Measurements from ENCODE around the gene DOK6.
"Not testable (repeated sequence)": the region's sequence is repeated elsewhere in the genome, so short reads cannot be mapped to it uniquely, and the experiment has no call there.

The DOK6 gene

DNA sequence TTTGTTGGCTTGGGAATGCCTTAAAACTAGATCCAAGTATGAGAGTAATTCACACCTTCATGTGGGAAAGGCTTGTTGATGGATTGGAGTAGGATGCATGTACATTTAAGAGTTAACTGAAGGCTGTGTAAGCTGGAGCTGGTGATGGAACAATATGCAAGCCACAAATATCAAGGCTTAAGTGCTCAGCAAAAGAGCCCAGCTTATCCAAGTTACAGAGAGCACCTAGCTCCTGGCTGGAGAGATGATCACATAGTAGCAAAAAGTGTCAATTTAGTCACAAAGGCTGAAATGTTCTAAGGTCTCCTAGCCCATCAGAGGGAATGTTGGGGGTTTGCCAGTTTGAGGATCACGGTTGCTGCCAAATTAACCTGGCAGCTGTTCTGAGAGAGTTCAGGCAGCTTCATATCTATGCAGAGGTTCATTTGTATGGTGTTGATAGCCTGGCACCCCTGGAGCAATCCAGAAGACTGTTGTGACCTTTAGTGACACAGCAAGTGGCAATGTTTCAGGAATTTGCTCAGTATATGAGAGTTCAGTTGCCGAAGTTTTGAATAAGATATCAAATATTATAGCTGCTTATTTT, 228.2 kb downstream of the DOK6 start:
- DNase-seq: peak; percentile 79

DNA sequence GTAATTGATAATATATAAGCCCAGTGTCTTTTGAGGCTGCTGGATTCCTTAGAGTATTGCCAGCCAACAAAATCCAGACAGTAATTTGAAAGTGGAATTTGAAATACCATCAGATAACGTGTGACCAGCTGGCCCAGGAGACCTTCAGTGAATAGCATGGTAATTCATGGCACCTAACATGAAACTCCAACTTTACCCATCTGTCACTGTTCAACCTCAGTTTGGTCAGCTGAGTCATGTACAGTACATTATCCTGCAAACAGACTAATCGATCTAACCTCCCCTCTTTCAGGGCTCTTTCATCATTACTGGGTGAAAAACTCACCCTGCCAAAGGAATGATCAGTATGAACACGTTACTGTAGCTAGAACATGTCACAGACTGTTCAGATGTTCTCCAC, 230.6 kb downstream of the DOK6 start:
- peak; percentile 52 for DNase-seq

DNA sequence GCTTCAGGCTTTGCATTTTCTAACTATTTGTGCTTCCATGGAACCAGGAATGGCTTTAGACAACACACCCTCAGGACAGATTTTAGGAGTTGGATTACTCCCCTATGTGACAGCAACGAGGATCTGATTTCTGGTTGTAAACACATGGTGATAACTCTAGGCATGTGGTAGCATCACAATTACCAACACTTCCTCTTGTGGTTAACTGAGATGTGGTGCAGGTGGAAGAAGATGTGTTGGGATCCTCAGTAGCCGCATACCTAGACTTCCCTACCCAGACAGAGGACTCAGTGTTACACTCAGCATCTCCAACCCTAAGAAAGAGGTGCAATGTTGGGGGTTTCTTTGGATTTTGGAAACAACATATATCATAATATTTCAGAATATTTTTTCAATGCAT, 234.8 kb downstream of the DOK6 start:
- peak; percentile 84 for DNase-seq

DNA sequence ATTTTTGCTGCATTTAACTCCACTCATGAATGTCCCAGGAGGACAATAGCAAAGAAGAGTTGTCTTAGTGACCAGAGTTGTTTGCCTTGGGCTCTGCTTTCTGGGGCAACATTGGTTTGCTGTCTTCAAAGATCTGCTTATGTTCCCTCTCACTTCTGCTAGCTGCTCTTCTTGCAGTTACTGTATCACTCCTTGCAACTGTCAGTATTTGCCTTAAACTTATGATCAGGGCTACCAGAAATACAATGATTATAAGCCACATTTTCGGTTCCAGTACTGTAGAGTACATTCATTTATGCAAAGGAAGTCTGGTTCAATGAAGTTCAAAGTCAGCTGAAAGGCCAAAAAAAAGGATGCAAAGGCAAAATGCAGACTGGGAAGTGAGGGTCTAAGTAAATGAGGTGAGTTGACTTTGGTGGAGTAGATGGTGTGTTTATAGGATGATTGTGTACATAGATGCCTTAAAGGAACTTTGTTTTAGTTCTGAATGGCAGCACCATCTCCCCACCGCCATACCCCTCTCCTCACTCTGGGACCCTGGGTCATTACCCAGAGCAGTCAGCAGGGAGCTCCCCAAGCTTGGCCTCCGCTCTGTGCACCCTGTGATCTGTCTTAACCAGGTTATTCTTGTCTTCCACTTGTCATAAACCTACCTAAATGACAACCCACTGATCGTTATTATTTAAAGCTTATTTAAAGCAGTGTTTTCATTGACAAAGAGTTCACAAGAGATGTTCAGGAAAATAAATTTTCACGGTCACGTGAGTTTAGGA, 236.0 kb downstream of the DOK6 start:
- peak; percentile 78 for DNase-seq

DNA sequence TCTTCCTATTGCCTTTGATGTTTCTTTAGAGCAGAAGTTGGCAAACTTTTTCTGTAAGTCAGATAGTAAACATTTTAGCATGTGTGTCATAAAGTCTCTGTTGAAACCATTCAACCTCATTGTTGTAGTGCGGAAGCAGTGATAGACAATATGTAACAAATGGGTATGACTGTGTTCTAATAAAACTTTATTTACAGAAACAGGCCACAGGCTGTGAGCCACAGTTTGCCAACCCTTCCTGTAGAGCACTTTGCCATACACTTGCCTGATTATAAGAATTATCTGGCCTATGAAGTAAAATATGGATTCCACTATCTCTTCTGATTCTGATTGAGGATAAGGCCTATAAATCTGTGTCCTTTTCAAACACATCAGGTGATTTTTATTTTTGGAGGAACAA, 237.4 kb downstream of the DOK6 start:
- DNase-seq: peak; percentile 62

DNA sequence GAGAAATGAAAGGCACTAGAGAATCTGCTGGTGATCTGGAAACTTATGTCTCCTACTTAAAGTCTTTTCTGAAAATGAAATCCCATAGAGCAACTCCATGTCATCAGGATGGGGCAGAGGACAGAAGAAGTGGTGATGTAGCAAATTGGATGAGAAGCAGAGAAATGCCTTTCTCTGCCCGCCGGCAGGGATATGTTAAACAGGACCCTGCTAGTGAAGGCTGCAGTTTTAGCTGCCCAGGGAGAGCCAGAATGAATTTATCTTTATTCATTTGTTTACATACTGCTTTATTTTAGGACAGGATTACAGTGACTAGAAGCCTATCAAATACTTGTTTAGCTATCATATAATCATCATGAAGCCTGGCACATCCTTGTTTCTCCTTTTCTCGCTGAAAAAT, 247.0 kb downstream of the DOK6 start:
- DNase-seq: peak; percentile 70

DNA sequence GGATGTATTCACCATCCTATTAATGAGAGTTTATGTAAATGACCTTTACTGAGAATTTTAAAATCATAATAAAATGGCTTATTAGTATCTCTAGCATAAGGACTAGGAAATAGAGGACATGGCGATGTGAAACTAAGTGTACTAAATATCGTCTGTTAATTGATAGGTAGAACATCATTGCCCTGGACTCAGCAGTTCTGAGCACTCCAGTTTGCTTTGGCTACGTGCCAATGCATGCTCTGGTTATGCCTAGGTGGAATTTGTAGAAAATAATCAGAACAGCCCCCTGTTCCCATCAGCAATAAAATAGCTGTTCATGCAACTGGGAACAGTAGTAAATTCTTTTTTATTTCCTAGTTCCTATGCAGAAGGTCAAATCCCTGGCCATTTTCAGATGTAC, 247.8 kb downstream of the DOK6 start:
- DNase-seq: peak; percentile 93

DNA sequence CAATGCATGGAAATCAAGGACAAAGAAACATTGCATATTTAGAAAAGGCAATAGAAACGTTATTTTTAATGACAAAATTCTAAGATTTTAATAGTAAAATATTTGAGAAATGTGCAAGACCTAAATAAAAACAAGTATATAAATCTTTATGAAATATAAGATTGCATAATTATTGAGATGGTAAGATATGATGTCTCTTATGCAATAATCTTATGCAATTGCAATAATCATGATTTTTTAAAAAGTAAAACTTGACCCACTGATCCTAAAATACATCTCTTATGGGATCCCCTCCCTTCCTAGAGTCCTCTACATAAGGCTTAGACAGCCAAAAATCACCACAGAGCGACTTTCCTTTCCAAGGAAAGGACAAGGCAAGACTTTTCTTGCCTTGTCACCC, 249.0 kb downstream of the DOK6 start:
- no peak for DNase-seq

DNA sequence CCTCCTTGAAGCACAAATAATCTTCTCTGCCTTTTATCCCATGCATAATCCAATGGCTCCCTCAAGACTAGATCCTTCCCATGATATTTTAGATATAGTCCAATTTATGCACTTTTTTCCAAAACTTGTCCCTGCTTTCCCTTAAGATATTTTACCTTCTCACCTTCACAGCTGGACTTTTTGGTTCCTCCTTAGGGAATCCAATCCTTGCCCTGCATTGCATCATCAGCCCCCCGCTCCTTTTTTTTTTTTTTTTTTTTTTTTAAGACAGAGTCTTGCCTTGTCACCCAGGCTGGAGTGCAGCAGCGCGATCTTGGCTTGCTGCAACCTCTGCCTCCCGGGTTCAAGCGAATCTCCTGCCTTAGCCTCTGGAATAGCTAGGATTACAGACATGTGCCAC, 250.6 kb downstream of the DOK6 start:
- no peak for DNase-seq

DNA sequence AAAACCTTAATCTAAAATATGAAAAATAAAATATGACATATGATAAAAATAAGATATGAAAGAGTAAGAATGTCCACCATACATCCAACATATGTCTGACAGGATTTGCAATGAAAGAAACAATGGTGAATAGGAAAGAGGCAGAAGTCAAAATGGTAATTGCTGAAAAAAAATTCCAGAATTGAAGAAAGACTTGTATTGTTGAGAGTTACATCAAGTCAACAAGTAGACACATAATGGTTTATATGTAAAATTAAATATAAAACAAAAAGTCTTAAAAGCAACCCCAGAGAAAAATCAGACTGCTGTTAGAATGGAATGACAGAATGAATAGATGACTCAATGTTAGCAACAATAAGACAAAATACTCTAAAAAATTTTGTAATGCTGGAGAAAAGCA, 255.1 kb downstream of the DOK6 start:
- DNase-seq: no peak

DNA sequence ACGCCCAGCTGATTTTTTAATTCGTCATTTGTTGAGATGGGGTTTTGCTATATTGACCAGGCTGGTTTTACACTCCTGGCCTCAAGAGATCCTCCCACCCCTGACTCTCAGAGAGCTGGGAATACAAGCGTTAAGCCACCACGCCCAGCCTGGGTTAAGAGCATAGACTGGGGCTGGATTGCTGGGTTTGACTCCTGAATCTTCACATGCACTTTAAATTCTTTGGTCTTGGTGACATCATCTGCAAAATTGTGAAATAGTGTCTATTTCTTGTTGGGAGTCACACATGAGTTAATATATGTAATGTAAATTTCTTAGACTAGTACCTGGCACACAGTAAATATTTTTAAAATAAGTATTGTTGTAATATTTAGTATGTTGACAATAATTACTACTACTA, 257.4 kb downstream of the DOK6 start:
- no peak for DNase-seq

DNA sequence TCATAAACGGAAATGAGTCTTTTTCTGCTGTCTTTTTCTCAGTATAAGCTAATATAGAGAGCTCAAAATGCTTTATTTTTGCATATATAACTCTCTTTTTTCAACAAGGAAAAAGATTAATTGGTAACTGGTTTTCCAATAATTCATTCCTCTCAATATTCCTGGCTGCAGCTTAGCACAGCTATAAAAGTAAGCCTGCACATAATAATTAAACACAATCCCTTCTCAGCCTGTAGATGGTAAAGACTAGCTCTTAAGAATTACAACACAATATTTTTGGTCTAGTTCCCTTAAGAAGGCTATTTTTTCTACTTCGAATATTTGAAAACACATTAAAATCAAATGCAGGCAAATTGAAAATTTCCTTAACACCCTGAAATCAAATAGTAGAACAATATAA, 258.0 kb downstream of the DOK6 start:
- no peak for DNase-seq

DNA sequence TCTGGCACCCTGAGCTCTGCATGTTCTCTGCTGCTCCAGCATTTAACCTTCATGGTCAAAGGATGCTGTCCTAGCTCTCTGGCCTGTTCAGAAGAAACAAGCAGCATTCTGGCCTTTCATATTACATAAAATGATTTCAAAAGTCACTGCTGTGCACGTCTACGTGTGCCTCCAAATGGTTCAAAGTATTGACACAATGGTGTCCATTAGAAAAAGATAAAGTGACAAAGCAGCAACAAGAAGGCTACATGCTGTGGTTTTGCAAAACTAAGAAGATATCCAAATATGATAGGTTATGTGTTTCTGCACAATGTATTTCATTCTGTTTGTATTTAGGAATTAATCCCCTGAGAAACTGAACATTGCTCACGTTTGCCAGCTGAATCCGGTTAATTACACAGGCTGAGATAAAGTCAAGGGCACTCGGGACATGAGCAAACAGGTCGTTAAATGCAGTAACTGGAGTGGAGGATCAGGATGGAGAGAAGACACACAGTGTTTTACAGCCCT, 258.5 kb downstream of the DOK6 start:
- no peak for DNase-seq

DNA sequence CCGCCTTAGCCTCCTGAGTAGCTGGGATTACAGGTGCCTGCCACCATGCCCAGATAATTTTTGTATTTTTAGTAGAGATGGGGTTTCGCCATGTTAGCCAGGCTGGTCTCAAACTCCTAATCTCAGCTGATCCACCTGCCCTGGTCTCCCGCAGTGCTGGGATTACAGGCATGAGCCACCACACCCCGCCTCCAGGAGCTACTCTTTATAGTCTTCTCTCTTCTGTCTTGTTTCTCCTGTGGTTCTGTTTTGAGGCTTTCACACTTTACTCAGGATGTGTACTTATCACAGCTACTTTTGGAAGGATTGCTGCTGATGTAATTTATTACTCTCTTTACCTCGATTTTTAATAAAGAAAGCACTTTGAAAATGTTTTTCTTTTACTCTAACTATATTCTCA, 261.4 kb downstream of the DOK6 start:
- DNase-seq: not testable (repeated sequence)

DNA sequence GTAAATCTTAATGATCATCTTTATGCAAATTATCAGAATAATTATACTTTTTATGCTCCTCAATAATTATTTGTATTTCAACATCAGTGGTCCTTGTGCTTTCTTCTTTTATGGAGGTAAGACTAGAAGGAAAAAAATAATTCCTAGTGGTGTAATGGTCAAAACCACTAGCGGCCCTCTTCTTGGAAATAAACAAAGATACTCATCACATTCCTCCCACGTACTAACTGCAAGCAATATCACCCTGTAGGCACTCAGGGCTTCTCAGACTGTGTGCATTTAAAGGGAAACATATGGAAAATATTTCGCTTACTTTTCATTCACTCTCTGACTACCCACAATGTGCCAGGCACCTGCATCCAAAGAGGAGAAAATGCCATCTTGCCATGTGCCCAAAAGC, 263.7 kb downstream of the DOK6 start:
- no peak for DNase-seq

DNA sequence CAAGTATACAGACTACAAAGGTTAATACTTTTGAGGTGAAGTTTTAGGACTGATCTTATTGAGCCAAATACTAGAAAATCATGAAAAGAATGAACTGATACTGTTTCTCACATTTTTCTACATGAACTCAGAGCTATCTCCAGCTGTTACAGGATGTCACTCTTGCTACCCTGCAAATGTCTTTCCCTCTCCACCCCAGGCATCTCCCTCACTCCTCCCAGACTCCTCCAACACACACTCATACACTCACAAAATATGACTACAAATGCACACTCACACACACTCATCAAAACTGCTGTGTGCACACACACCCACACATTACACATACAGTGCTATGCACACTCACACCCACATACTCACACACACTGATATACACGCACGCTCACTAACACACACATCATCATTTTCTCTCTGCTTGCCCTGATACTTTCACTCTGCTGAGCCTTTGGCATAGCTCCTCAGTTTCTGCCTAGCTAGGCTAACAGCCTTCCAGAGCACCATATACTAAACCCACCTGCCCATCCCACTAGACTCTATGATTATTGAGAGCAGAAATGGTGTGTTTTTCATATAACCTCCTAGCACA, 273.7 kb downstream of the DOK6 start:
- no peak for DNase-seq

DNA sequence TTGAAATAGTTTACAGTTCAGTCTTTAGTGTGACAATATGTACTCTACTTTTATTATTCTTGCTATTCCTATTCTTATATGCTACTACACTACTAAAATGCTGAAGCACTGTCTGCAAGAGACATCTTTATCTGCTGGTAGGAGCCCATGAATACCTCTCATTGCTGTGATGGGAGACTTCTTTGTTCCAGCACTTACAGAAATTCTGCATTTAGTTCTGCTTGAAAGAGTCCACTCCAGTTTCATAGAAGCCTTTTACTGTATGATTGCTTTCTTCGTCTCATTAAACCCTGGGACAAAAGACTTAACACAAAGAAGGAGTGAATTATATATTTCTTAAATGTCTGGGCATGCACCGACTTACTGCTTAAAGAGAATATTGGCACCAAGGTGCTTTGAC, 274.3 kb downstream of the DOK6 start:
- DNase-seq: no peak

DNA sequence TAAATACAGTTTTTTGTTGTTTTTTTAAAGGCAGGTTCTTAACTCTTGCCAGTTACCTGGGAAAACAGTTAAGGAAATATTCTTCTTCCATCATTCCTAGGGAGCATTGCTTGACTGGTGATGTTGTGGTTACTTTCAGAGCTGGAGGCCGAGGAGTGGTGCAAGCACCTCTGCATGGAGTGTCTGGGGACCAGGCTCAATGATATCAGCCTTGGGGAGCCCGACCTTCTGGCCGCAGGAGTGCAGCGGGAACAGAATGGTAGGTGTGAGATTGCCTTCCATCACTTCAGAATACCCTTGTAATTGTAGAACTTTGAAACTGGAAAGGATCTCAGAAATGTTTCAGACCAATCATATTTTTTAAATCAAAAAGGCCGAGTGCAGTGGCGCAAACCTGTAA, 276.9 kb downstream of the DOK6 start:
- DNase-seq: no peak

DNA sequence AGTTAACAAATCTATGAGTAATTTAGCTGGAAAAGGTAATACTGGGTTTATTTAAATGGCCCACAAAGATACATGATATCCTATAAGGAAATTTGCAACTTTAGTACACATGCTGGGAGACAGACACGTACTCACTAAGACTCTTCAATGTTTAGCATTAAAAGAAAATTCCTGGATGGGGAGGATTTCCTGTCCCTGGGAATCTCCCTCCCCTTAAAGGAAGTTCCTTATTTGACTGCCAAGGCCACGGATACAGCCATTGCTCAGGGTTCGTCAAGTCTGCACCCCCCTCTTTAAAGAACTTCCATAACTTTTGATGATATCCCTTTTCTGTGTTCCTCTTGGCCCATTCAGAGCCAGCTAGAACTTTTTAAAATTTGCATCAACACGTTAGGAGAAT, 279.4 kb downstream of the DOK6 start:
- no peak for DNase-seq

DNA sequence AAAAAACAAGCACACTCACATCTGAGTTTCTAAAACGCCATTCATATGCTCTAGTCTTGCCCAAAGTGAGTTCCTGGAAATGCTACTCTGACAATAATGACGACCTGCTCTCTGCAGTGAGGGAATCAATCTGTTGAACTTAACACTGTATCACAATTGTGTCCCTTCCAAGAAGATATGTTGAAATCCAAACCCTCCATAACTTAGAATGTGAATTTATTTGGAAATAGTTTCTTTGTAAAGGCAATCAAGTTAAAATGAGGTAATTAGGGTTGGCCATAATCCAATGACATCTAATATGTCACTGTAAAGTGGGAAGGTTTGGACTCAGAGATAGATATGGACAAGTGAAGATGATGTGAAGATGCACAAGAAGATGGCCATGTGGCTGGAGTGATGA, 282.5 kb downstream of the DOK6 start:
- DNase-seq: no peak

DNA sequence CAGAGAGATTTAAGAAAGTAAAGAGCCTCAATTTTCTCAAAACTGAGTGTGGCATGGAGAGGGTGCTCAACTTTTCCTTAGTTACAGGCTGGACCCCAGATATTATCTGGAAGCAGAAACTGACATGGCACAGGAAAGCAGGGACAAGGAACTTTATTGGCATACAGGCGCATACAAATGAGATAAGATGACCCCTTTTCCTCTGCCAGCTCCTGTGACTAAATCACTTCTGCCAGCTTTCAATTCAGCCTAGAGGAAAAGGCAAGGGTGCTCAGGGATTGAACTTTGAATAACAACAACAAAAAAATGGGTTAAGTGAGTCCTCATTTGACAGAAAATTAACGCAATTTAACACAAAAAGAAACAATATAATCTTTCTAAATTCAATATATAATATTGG, 284.1 kb downstream of the DOK6 start:
- no peak for DNase-seq

DNA sequence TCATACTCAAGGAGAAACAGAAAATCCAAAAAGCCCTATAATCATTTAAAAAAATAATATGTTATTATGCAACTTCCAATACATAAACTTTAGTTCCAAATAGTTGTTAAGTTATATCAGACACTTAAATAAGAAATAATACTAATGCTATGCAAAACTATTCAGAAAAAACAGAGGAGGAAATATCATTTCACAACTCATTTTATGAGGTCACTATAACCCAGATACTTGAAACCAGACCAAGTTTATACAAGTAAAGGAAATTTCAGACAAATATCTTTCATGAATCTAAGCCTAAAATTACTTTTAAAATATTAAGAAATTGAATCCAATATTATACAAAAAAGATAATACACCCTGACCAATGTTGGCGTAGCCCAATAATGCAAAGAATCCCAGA, 286.2 kb downstream of the DOK6 start:
- DNase-seq: no peak

DNA sequence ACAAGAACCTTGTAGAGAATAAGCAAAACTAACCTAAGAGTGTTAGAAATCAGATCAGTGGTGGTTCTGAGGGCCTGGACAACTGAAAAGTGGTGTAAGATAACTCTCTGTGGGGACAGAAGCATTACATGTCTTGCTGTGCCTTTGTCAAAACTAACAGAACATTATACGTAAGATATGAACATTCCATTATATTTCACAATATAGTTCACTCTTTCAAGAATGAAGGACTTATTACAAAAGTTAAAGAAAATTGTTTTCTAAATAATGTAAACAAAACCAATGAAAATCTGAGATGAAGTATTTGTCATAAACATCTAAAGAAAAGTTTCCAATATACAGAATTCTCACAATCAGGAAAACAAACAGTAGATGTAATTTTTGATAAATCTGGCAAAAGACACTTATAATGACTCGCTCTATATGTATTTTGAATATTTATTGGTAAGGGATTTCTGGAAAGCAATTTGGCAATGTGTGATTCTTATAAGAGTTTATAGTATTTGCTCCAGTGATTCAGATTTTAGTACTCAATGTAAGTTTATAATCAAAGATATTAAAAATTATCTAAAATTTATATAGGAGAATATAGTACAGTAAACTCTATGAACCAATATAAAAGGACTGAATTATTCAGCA, 288.6 kb downstream of the DOK6 start:
- DNase-seq: no peak
